ENCODE measurements around the gene VPS37B. TPM values are rescaled to one million over a fixed set of nuclear protein-coding genes. Genes with fewer than 3 reads are reported as not detected.

Gene VPS37B
- total RNA-seq, 2 experiments from 2014 or later = 17.8 to 18.4 TPM

- Mint-ChIP-seq H3K4me3 (no peak overlapping the region), H3K27ac (no peak overlapping the region), H3K36me3 (ENCODE audit: low read depth) (no peaks in the 10 kb centered on the region), H3K4me1 (ENCODE audit: low read depth) (no peaks in the 10 kb centered on the region), H3K9me3 (no peaks in the 10 kb centered on the region), H3K27me3 (no peaks in the 10 kb centered on the region)
- DNase-seq (no peak), ATAC-seq (no peak)
- TF ChIP-seq, protein P1, sequence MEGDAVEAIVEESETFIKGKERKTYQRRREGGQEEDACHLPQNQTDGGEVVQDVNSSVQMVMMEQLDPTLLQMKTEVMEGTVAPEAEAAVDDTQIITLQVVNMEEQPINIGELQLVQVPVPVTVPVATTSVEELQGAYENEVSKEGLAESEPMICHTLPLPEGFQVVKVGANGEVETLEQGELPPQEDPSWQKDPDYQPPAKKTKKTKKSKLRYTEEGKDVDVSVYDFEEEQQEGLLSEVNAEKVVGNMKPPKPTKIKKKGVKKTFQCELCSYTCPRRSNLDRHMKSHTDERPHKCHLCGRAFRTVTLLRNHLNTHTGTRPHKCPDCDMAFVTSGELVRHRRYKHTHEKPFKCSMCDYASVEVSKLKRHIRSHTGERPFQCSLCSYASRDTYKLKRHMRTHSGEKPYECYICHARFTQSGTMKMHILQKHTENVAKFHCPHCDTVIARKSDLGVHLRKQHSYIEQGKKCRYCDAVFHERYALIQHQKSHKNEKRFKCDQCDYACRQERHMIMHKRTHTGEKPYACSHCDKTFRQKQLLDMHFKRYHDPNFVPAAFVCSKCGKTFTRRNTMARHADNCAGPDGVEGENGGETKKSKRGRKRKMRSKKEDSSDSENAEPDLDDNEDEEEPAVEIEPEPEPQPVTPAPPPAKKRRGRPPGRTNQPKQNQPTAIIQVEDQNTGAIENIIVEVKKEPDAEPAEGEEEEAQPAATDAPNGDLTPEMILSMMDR (IDR thresholded peaks at IDR 0.05) = no peak
- ChIA-PET CTCF (interaction anchor here (0.8 to 2.1 kb wide), 2 partner anchors 11 to 55 kb away, joined by 3 to 8 read pairs; no protein-coding TSS in a partner anchor), POLR2A (no interaction called here)
- intact Hi-C loops (cut with micrococcal nuclease) = no loop called here
These were observed 47.2 kb downstream of the VPS37B start for GRCh38 chr12:122848471-122849351.

DNA sequence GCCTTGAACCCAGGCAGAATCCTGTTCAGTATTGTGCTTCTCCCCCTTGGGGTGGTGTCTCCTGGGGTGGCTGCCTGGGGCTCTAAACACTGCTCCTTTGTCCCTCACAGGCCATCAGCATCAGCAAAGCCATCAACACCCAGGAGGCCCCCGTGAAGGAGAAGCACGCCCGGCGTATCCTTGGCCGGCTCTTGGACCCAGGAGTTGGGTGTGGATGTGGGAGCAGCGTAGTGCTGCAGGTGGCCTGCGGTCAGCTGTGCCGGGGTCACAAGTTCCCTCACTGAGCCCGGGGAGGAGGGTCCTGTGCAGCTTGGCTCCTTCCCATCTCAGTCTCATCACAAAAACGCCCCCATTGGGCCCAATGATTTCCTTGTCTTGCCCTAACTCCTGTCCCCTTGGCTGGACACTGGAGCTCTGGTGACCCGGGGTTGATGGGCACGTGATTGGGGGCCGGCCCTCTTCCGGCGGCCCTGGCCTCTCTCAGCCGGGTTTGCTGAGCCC, 48.0 kb downstream of the VPS37B start:
- TF ChIP-seq, protein P1 (IDR thresholded peaks at IDR 0.05) = no peak
- ChIA-PET CTCF (interaction anchor here (0.8 to 2.1 kb wide), 2 partner anchors 11 to 54 kb away, joined by 3 to 8 read pairs; no protein-coding TSS in a partner anchor), POLR2A (no interaction called here)
- no peaks in the 10 kb centered on the region for H3K27me3 Mint-ChIP-seq
- no peak overlapping the region for H3K27ac Mint-ChIP-seq
- DNase-seq = no peak
- no peak for ATAC-seq
- H3K4me1 Mint-ChIP-seq (ENCODE audit: low read depth) = no peaks in the 10 kb centered on the region
- H3K9me3 Mint-ChIP-seq = no peaks in the 10 kb centered on the region
- H3K4me3 Mint-ChIP-seq = no peak overlapping the region
- no peaks in the 10 kb centered on the region for H3K36me3 Mint-ChIP-seq (ENCODE audit: low read depth)
- intact Hi-C loops (cut with micrococcal nuclease) = no loop called here

- intact Hi-C loops (cut with micrococcal nuclease) = no loop called here
- Mint-ChIP-seq H3K27ac (no peak overlapping the region), H3K27me3 (no peaks in the 10 kb centered on the region), H3K4me3 (no peak overlapping the region), H3K4me1 (ENCODE audit: low read depth) (no peaks in the 10 kb centered on the region), H3K36me3 (ENCODE audit: low read depth) (no peaks in the 10 kb centered on the region), H3K9me3 (no peaks in the 10 kb centered on the region)
- CTCF ChIA-PET = interaction anchor here (2.1 kb wide), 1 partner anchor 54 kb away, joined by 8 read pairs; no protein-coding TSS in a partner anchor
- ATAC-seq (no peak), DNase-seq (no peak)
- POLR2A ChIA-PET = no interaction called here
- TF ChIP-seq, protein P1 (IDR thresholded peaks at IDR 0.05) = no peak
These were observed 48.4 kb downstream of the VPS37B start for GRCh38 chr12:122847516-122847836.

GRCh38 chr12:122846622-122847515, 49.1 kb downstream of the VPS37B start:
- H3K27ac Mint-ChIP-seq = no peak overlapping the region
- no peaks in the 10 kb centered on the region for H3K9me3 Mint-ChIP-seq

More at GRCh38 chr12:122846622-122847515, 49.1 kb downstream of the VPS37B start:
- H3K4me3 Mint-ChIP-seq = no peak overlapping the region
- ChIA-PET CTCF (interaction anchor here (0.8 to 2.1 kb wide), 3 partner anchors 11 to 53 kb away, joined by 3 to 8 read pairs (median 5); partner anchors contain the start of gene HIP1R), POLR2A (interaction anchor here (0.7 kb wide), 1 partner anchor 27 kb away, joined by 3 read pairs; no protein-coding TSS in a partner anchor)
- H3K36me3 Mint-ChIP-seq (ENCODE audit: low read depth) = no peaks in the 10 kb centered on the region
- H3K4me1 Mint-ChIP-seq (ENCODE audit: low read depth) = no peaks in the 10 kb centered on the region
- H3K27me3 Mint-ChIP-seq = no peaks in the 10 kb centered on the region
- ATAC-seq = no peak
- intact Hi-C loops (cut with micrococcal nuclease) = no loop called here
- TF ChIP-seq, protein P1 (IDR thresholded peaks at IDR 0.05) = no peak
- DNase-seq = no peak

Data from activated CD8-positive, alpha-beta T cell treated with anti-CD3 and anti-CD28 coated beads for 36 hours (primary cell).